HG03066 (cell line): ENCODE measurements around the gene CRABP2.
A peak's percentile ranks its signal among the peaks of the same experiment; 100 is the strongest.

Experiments used
- ATAC-seq: cut with Tn5 transposase; IDR thresholded peaks from one replicate; pipeline ENCODE4 v1.9.1; 2021; ENCODE audit warnings: low read depth; ENCODE audit not compliant: unreplicated experiment

CRABP2 gene

DNA sequence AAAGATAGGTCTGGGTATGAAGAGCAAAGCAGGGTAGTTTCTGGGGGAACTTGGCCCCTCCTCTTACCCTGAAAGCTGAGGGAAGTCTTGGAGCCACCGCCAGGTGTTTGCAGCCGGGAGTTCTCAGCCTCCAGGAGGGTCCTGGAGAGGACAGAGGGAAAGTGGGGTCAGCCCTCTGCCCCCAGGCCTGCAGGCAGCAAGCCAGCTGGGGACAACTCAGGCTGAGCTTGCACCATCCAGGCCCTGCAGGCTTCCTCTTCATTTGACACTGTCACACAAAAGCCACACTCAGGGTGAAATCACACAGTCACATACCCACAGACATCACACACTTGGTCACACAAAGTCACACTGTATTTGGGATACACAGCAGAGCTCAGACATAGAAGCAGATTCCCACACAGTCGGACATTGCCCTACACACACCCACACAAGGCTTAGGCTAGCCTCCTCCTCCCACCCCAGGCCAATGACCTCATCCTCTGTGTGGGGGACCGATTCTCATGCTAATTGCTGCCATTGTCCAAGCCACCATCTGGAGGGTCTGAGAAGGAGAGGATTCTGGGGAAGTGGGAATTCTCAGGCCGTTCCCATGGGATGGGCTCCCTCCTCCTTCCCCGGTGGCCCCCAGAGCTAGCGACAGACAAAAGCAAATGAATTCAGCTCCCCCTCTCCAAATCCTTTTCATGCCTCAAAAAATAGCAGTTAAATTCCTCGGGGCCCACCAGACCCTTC, 31.8 kb downstream of the CRABP2 start:
- no peak for ATAC-seq

DNA sequence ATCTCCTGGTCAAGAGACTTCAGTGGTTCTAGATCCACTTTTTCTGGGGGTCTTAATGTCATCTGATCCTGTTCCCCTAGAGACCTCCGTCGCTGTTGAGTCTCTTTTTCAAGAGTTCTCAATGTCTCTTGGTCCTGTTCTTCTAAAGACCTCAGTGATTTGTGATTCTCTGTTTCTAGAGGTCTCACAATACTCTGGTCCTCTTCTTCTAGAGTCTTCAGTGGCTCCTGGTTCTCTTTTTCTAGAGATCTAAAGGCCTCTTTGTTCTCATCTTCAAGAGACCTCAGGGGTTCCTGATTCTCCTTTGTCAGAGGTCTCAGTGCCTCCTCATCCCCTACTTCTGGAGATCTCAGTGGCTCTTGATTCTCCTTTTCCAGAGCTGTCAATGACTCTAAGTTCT, 33.6 kb downstream of the CRABP2 start:
- ATAC-seq: no peak

DNA sequence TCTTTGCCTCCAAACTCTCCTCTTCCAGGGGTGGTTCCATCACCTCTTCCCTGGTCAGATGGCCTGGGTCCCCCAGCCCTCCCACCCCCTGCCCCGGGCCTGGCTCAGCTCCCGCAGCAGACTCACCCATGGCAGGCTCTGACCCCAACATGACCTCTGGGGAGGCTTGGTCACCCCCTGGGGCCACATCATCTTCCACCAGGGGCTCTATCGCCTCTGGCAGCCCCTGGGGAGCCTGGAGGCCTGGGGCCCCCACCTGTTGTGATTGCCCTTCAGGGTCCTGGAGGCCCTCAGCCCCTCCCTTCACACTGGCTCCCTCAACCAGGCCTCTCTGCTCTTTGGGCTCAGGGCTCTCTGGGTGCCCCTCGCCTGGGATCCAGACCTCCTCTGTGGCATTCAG, 34.6 kb downstream of the CRABP2 start:
- ATAC-seq: no peak

DNA sequence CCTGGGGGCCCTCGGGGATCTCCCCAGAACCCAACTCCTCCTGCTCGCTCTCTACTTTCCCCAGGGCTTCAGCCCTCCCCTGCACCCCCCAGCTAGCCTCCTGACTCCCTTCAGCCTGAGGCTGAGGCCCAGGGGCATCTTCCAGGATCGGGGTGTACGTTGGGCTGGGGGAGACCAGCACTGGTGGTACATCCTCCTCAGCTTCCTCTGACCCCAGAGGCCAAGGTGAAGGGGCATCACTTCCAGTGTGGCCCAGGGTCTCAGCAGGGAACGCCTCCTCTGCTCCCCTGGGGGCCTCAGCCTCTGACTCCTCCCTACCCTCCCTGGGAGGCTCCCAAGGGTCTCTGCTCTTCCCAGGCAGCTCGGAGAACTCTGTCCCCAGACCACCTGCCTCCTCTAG, 35.0 kb downstream of the CRABP2 start:
- no peak for ATAC-seq

DNA sequence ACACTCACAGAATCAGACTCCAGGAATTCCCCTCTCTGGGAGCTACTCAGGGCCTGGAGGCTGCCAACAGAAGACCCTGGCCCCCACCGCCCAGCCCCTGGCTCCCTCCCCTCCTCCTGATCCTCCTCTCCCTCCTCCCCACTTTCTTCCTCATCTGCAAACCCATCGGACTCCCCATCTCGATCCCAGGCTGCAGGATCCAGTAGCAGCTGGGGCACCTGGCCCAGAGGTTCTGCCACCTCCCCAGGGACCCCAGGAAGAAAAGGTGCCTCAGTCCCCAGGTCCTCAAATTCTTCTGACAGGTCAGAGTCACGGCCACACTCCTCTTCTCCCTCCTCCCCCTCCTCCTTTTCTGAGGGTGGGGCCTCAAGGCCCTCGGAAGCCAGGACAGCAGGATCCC, 35.6 kb downstream of the CRABP2 start:
- ATAC-seq: no peak

DNA sequence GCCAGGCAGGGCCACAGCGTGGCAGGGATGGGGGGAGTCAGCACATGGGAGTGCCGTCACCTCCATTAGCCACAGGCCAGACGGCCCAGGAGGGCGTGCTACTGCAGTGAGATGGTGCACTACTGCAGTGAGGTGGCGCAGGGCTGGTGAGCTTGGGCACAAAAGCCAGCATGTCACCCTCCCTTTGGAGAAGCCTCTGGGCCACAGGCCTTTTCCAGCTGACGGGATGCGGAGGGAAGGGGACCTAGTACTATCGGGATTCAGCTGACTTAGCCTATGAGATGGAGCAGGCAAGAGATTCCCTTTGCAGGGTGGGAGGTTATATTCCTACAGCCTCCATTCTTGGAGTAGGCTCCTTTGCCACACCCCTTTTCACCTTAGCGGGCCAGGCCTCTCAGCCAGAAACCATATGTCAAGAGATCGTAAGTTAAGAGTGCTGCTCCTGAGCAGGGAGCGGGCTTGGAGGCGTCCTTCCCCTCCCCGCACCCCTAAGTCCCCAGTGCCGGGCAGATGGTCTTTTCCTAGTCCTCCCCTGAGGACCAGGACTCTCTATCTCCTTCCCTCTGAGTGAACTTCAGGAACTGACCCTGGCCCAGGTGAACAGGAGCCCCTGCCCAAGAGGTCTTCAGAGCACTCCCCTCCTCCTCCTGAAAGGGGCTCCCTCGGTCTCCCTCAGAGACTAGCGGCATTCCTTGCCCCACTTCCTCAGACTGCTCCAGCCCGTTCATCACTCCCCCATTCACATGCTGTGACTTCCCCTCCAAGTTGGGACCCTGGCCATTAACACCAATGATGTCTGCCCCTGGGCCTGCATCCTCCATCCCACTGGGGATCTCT, 36.4 kb downstream of the CRABP2 start:
- ATAC-seq: no peak

DNA sequence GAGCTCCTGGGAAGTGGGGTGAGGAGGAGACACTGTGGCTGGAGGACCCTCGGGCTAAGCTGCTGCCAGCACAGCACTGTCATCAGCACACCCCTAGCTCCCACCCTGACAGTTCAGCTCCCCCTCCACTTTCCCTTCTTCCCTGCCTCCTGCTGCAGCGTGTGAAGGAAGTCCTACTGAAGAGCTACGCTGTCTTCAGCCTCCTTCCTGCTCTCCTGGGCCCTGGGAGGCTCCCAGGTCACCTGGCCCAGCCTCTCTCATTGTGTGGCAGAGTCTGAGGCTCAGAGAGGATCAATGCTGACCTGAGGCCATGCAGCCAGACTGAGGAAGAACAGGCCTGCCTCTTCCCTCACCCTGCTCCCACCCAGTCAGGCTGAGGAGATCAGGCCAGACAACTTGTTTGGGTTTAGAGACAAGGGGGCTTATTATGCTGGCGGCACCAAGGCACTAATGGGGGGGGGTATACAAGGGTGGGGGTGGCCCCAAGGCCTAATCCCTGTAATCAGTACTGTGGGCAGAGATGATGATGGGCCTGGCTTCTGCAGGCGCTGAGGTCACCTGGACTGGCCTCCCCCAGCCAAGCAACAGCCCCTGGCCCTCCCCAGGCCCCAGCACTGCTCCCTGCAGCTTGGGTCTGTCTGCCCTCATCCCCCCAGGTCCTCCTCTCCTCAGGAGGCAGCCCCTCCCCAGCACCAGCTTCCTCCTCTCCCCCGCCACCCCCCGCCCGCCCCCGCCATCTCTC, 37.2 kb downstream of the CRABP2 start:
- no peak for ATAC-seq

DNA sequence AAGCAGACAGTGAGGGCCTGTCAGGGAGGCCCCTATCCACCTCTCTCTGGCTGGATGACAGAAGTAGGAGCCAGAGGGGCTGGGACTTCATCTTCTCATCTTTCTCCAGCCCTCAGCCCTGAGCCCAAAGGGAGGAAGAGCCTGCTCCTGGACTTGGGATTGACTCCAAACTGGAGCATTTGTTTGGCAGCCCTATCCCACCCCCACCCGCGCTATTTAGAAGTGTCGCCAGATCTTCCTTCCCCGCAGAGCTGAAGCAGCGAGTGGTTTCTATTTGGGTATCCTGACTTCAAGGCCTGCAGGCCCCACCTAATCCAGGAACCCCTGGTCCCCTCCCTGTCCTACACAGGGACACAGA, 37.8 kb downstream of the CRABP2 start:
- no peak for ATAC-seq

DNA sequence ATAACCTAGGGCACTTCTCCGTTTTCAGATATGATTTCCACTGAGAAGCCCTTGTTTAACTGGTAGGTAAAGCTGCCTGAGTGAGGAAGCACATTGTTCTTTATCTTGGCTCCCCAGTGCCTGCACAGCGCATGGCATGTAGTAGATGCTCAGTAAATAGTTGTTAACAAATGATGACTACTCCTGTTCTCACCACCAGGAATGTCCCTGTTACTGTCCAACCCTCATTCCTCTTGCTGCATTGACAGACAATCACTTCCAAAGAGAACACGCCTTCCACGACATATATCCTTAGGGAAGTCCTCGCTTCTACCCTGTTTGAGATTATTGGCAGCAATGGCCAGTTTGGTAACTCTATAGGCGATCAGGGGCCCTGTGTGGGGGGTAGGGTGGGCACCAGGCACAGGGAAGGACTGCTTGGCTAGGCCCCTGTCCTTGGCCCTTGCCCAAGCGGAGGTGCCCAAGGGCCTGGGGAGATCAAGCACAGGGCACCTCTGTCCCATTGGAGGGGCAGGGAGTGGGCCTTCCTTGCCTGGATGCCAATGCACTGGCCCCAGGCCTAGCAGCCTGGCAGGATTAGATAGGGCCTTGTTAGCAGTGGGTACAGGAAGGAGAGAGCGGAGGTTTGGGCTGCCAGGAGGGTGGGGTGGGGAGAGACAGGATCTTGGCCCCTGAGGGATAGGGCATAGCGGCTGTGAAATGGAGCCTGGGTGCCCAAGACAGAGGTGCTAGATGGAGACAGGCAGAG, 38.3 kb downstream of the CRABP2 start:
- ATAC-seq: no peak

DNA sequence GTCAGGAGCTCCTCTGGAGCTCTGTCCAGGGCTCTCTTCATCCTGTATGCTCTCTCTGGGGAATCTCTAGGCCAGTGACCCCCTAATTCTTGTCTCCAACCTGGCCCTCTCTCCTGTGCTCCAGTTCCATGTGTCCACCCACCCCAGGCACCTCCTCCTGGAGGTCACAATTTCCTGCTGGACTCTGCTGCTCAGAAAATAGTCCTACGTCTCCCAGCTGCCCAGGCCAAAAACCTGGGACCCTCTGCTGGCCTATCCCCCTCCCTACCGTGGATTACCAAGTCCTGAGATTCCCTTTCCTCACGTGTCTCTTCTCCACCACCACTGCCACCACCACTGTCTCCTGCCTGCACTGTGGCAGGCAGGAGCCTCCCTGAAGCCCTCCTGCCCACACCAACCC, 39.8 kb downstream of the CRABP2 start:
- no peak for ATAC-seq

DNA sequence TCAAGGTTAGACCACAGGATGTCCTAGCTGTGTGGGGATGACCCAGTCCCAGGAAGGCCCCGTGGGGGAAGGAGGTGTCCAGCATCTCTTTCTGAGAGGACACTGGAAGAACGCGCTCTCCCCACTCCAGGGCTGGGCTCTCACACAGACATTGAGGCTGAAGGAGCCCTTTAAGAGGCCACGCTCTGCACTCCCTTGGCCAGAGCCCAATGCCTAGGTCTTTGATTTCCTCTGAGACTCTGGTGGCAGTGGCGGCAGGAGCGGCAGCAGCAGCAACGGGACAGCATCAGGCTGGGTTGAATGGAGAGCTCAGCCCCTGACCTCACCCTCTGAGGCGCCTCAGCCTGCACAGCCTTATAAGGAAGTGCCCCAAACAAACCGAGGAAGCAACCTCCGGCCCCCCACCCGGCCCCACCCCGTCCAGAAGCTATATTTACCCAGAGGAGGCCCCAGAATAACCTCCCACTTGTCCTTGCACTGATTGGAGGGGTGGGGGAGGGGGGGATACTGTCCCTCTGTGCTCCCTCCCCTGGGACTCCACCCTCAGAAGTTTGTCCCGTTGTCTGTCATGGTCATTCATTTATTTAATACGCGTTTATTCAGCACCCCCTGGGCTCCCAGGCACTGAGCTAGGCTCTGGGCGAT, 40.5 kb downstream of the CRABP2 start:
- ATAC-seq: no peak

DNA sequence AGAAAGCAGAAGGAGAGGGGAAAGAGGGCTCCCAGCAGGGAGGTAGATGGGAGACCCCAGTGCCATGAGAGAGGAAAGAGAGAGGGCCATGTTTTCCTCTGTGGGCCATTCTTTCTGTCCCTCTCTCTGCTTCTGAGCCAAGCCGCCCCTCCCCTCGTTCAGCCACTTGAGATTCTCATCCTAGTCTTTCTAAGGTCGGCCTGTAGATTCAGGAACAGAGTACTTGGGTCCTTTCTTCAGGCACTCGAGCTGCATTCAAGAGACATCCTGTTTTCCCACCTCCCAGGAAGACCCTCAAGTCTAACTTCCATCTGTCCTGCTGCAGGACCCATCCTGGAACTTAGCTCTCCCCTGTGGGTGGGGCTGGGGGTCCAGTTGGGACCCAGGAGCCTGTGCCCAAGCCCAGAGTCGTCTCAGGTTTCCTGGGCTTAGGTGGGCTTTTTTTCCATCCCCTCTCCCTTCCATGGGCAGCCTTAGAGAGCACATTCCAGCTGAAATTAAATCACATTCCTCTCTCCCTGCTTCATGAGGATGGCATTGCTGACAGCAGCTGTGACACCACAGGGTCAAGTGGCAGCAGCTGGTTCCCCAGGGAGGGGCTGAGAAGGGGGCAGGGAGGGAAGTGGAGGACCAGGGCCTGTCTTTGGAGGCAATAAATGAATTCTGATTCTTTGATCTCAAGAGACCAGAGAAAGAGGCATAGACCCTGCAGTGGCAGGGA, 41.2 kb downstream of the CRABP2 start:
- ATAC-seq: no peak

DNA sequence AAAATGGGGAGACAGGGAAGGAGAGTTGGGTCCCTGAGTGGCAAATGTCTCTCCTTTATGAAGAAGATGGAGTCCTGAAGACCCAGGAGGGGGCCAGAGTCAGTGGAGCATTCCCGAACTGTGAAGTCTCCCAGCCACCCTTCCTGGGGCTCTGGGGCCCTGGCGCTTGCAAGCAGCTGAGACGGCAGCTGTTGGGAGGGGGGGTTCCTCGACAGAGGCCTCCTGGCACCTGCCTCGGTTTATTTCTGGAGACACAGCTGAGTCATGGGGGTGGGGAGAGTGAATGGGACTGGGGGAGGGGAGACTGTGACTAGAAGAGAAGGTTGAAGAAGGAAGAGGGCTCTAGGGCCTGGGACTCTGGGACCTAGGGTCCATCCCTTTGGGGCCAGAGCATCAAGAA, 42.2 kb downstream of the CRABP2 start:
- ATAC-seq: no peak

DNA sequence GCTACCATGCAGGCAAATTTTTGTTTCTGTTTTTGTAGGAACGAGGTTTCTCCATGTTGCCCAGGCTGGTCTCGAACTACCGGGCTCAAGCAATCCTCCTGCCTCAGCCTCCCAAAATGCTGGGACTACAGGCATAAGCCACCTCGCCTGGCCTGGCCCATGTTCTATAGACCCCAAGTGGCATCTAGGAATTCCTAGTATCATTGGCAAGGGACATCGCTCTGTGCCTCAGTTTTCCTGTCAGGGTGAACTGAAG, 42.7 kb downstream of the CRABP2 start:
- ATAC-seq: no peak

DNA sequence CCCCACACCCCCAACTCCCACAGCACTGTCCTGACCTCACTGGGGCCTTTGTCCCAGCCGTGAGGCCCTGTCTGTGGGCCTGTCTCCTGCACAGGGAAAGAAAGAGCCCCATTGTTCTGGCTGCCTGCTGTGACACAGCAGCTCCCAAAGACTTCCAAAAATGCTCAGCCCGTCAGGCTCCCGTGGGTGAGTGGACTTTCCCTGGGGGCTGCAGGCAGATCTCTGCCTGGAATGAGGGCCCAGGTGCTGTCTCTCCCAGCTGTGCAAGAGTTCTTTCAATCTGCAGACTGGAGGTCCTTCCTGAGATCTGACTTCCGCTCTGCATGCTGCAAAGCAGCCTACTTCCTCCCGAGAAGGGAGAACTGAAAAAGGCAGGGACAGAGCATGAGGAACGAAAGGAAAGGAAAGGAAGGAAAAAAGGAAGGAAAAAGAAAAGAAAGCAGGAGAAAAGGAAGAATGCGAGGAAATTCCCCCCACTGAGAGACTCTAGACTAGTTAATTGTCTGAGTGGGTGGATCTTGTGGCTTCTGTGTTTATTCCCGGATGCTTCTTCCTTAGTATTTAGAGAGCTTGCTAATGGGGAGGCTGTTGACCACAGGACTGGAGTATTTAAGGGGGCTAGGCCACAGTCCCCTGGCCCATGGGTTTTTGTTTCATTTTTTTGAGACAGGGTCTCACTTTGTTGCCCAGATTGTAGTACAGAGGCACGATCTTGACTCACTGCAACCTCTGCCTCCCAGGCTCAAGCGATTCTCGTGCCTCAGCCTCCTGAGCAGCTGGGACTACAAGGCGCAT, 43.2 kb downstream of the CRABP2 start:
- ATAC-seq: no peak

DNA sequence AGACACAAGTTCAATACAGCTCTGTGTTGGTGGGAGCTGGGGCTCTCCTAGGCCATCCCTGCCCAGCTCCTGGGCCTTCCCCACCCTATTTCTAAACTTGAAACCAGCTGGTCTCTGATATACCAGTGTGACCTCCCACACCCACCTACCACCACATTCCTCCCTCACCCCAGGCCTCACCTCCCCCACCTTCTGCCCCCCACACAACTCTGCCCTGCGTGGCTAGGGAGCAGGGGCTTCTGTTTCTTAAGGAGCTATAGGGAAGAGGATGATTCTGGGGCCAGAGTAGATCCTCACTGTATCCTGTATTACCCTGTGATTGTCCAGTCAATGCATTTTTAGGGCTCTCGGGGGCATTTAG, 44.7 kb downstream of the CRABP2 start:
- no peak for ATAC-seq

DNA sequence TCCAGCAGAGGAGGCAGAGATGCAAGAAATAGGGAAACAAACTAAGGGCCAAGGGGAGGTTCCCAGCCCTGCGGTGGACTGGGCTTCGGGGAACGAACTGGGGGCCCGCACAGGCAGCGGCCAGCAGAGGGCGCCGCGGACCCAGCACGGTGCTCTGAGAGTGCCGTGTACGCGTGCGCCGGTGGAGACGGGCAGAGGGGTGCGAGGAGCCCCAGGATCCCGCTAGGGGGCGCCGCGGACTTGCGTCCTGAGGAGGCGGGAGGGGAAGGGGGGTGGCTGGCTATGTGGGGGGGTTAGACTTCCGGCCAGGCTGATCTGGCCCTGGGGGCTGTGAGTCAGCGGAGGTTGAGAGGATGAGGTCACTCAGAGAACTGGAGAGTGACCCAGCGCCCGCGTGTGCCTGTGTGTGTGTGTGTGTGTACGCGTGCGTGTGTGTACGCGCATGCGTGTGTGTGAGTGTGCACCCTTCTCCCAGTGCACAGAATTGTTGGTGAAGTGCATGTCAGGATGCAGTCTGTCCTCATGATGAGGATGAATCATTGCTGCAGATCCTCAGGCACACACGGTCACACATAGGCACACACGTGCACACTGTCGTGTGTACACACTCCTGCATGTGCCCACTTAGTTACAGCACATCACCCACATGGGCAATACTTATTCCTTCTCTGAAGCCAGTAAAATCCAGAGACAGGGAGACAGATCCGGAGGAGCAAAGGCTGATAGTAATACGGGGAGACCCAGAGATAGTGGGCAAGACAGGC, 45.2 kb downstream of the CRABP2 start:
- ATAC-seq: peak; percentile 48

DNA sequence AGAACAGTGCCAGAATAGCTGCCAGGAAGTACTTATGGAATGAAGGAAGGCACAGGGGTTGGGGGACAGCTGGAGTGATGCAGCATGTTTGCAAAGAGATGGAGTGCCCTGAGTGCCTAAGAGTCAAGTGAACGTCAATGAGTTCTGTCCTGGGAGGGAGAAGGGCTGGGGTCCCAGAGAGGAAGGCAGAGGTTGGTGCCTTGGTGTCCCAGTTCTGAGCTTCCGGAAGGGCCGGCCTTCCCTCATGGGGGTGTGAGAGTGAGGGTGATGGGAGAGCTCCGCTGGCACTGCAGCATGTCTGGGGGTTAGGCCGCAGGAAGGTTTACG, 45.8 kb downstream of the CRABP2 start:
- ATAC-seq: no peak
